Fibroblast of lung (primary cell): ENCODE results near the gene IGSF21. TPM values are rescaled to one million over a fixed set of nuclear protein-coding genes. Genes with fewer than 3 reads are reported as not detected.

Source experiments
- DNase-seq, 2 donors: peaks; one replicate each; pipeline versions ENCODE4 v3.0.0 to v3.0.0-alpha.2; 2010; ENCODE audit warnings: low read depth in 2 of 2
- H2AFZ ChIP-seq: 2 replicates; pipeline ENCODE4 v1.5.1; 2012; ENCODE audit warnings: low read length, control low read depth, inconsistent platforms
- H3K27ac ChIP-seq: 2 replicates; pipeline ENCODE4 v1.5.1; 2011; ENCODE audit warnings: low read length, control low read depth; ENCODE audit not compliant: insufficient read depth
- H3K27me3 ChIP-seq: 2 replicates; pipeline ENCODE4 v1.5.1; 2011; ENCODE audit warnings: mild to moderate bottlenecking, low read length; ENCODE audit not compliant: control insufficient read depth, insufficient read depth
- H3K36me3 ChIP-seq: 2 replicates; pipeline ENCODE4 v1.5.1; 2011; ENCODE audit warnings: low read length; ENCODE audit not compliant: control insufficient read depth, insufficient read depth
- H3K4me1 ChIP-seq: 2 replicates; pipeline ENCODE4 v1.5.1; 2011; ENCODE audit warnings: low read length; ENCODE audit not compliant: control insufficient read depth, insufficient read depth; ENCODE audit errors: extremely low read depth
- H3K4me2 ChIP-seq: 2 replicates; pipeline ENCODE4 v1.5.1; 2011; ENCODE audit warnings: low read length, control low read depth; ENCODE audit not compliant: insufficient read depth; ENCODE audit errors: extremely low read depth
- H3K4me3 ChIP-seq, 4 experiments: fragments of 200-600 bp in 1 of 4; sonication (generic) in 1 of 4; replicated peaks in 1 of 4; 2 replicates each; pipeline ENCODE4 v1.5.1; 2011 to 2016; ENCODE audit warnings: low read length in 4 of 4, low read depth in 3 of 4, mild to moderate bottlenecking in 3 of 4, control low read depth in 2 of 4, inconsistent platforms in 1 of 4, mixed read lengths in 1 of 4; ENCODE audit not compliant: insufficient read depth in 1 of 4; ENCODE audit errors: control extremely low read depth in 1 of 4
- H3K79me2 ChIP-seq: 2 replicates; pipeline ENCODE4 v1.5.1; 2012; ENCODE audit warnings: mild to moderate bottlenecking, low read length, inconsistent platforms; ENCODE audit not compliant: control insufficient read depth, insufficient read depth
- H3K9ac ChIP-seq: 2 replicates; pipeline ENCODE4 v1.5.1; 2011; ENCODE audit warnings: mild to moderate bottlenecking, low read length, control low read depth; ENCODE audit not compliant: insufficient read depth
- H3K9me3 ChIP-seq: 2 replicates; pipeline ENCODE4 v1.5.1; 2012; ENCODE audit warnings: low read depth, low read length; ENCODE audit not compliant: control insufficient read depth, insufficient read depth
- H4K20me1 ChIP-seq: 2 replicates; pipeline ENCODE4 v1.5.1; 2011; ENCODE audit warnings: low read length; ENCODE audit not compliant: control insufficient read depth, insufficient read depth; ENCODE audit errors: extremely low read depth
- CTCF ChIP-seq, 2 donors: IDR thresholded peaks in 1 of 2; conservative IDR thresholded peaks in 1 of 2; 1 replicate in 1 of 2; 2 replicates in 1 of 2; pipeline ENCODE4 v1.5.1; 2011 to 2012; ENCODE audit warnings: low read length in 2 of 2, control low read depth in 1 of 2, inconsistent platforms in 1 of 2, low read depth in 1 of 2, mild to moderate bottlenecking in 1 of 2
- EZH2 ChIP-seq: IDR thresholded peaks from 2 replicates; pipeline ENCODE4 v1.5.1; 2012; ENCODE audit warnings: low read length, control low read depth, mild to moderate bottlenecking; ENCODE audit errors: missing control alignments
- polyA plus RNA-seq, 2 donors: library from polyadenylated mRNA; depleted of rRNA in 1 of 2; stranded (reverse) in 1 of 2; unstranded in 1 of 2; fragments of >200 nt; gene quantifications; 2 replicates each; pipeline ENCODE4 v1.2.1, GENCODE V29; 2011 to 2012; ENCODE audit warnings: missing spikeins in 1 of 2
- total RNA-seq: library from RNA; depleted of rRNA; stranded (reverse); fragments of >200 nt; gene quantifications from 2 replicates; pipeline ENCODE4 v1.2.1, GENCODE V29; 2014

Gene IGSF21
- total and polyA plus RNA-seq, 2 donors (not counting 1 experiment from before 2014, with no cell fraction given), result not detected

- no peak overlapping the region for H3K4me2 ChIP-seq
- no peaks in the 10 kb centered on the region for H3K79me2 ChIP-seq
- H2AFZ ChIP-seq, result no peak overlapping the region
- no peaks in the 10 kb centered on the region for H3K27me3 ChIP-seq
- H3K27ac ChIP-seq, result no peak overlapping the region
- DNase-seq, result no peak
- H4K20me1 ChIP-seq, result no peaks in the 10 kb centered on the region
- TF ChIP-seq EZH2 (no peak), CTCF (conservative IDR thresholded peaks at IDR 0.05 in 1 of 2, IDR thresholded peaks at IDR 0.05 in 1 of 2; ENCODE audit: low read depth in 1 of 2, low read length in 2 of 2) (no peak)
- H3K9me3 ChIP-seq, result no peaks in the 10 kb centered on the region
- H3K36me3 ChIP-seq, result no peaks in the 10 kb centered on the region
- H3K4me3 ChIP-seq, result no peak overlapping the region
- H3K9ac ChIP-seq, result no peak overlapping the region
- no peaks in the 10 kb centered on the region for H3K4me1 ChIP-seq
Measured at GRCh38 chr1:18241891-18242290, 134.3 kb downstream of the IGSF21 start.

DNA sequence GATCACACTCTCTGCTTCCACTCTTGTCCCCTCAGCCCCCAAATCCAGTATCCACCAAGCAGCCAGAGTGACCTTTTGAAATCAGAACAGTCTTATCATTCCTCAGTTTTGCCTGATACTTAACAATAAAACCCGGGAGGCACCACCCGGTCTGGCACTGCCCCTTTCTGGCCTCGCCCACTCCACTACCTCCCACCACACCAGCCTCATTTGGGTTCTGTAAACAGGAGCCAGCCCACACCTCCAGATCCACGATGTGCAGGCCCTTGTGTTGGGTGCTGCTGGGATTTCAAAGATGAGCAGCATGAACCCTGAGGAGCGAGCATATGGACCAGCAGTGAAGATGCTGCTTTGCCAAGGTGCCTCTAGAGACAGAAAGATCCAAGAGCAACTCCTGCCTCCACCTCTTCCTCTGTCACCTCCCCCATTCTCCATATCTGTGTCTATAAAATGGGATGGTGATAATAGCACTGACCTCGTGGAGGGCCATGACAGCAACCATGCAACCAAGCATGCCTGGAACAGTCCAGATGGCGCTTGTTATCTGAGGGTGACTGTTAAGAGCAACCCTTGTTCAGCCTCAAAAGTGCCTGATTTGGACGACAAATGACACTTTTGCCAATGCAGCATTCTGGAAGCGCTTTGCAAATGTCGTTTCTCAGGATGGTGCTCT is 136.0 kb downstream of the IGSF21 start:
- no peak overlapping the region for H3K4me2 ChIP-seq
- DNase-seq, result no peak
- no peak overlapping the region for H3K4me3 ChIP-seq
- H2AFZ ChIP-seq, result no peak overlapping the region
- no peaks in the 10 kb centered on the region for H3K27me3 ChIP-seq
- H3K27ac ChIP-seq, result no peak overlapping the region
- H3K9ac ChIP-seq, result no peak overlapping the region
- H3K79me2 ChIP-seq, result no peaks in the 10 kb centered on the region
- no peaks in the 10 kb centered on the region for H4K20me1 ChIP-seq
- TF ChIP-seq EZH2, result no peak
- TF ChIP-seq CTCF (conservative IDR thresholded peaks at IDR 0.05 in 1 of 2, IDR thresholded peaks at IDR 0.05 in 1 of 2; ENCODE audit: low read depth in 1 of 2, low read length in 2 of 2), result no peak
- H3K36me3 ChIP-seq, result no peaks in the 10 kb centered on the region
- no peaks in the 10 kb centered on the region for H3K4me1 ChIP-seq
- no peaks in the 10 kb centered on the region for H3K9me3 ChIP-seq

DNA sequence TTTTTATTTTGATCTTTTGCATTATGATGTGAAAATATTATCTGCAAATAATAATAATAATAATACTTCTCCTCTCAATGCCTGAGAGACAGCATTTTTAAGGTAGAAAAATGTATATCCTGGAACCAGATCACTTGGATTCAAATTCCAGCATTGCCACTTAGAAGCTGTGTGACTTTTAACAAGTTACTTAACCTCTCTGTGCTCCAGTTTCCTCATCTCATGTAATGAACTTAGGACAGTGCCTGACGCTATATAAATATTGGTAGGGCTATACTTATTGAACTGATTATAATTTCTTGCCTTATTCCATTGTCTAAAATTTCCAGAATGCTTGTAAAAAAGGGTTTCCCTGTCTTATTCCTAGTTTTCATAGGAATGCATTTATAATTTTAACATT is 137.2 kb downstream of the IGSF21 start:
- Histone ChIP-seq H3K4me3 (no peak overlapping the region), H4K20me1 (no peaks in the 10 kb centered on the region), H3K27me3 (no peaks in the 10 kb centered on the region), H3K36me3 (no peaks in the 10 kb centered on the region), H3K9ac (no peak overlapping the region), H2AFZ (no peak overlapping the region), H3K79me2 (no peaks in the 10 kb centered on the region), H3K9me3 (no peaks in the 10 kb centered on the region), H3K4me1 (no peaks in the 10 kb centered on the region), H3K27ac (no peak overlapping the region), H3K4me2 (no peak overlapping the region)
- TF ChIP-seq EZH2 (no peak), CTCF (conservative IDR thresholded peaks at IDR 0.05 in 1 of 2, IDR thresholded peaks at IDR 0.05 in 1 of 2; ENCODE audit: low read depth in 1 of 2, low read length in 2 of 2) (no peak)
- no peak for DNase-seq
